ENCODE results near the gene C17orf75.

- TF ChIP-seq CTCF (conservative IDR thresholded peaks at IDR 0.05) (no peak), ZFX (IDR thresholded peaks at IDR 0.05) (no peak)
These were observed 21.1 kb downstream of the C17orf75 start for GRCh38 chr17:32320847-32321246.
